Panc1 (cell line): ENCODE results near the gene PAXIP1.

Experiments used
- POLR2AphosphoS5 ChIP-seq: IDR thresholded peaks from 2 replicates; pipeline ENCODE4 v1.6.1; 2012; ENCODE audit warnings: mild to moderate bottlenecking, low read depth, low read length, moderate library complexity
- REST ChIP-seq, 2 experiments: IDR thresholded peaks; 2 replicates each; pipeline ENCODE4 v1.6.1; 2011 to 2012; ENCODE audit warnings: low read depth in 2 of 2, control low read depth in 1 of 2, low read length in 1 of 2, mild to moderate bottlenecking in 1 of 2, moderate library complexity in 1 of 2; ENCODE audit not compliant: insufficient read depth in 1 of 2
- SIN3A ChIP-seq: IDR thresholded peaks from 2 replicates; pipeline ENCODE4 v1.6.1; 2012; ENCODE audit warnings: low read depth, mild to moderate bottlenecking, low read length, moderate library complexity, borderline replicate concordance; ENCODE audit not compliant: insufficient read depth
- TCF7L2 ChIP-seq: IDR thresholded peaks from 2 replicates; pipeline ENCODE4 v1.6.1; 2011; ENCODE audit warnings: mild to moderate bottlenecking, low read depth, low read length, inconsistent platforms
- TF ChIP-seq, protein P1 (sequence below): fragments of 450-650 bp; IDR thresholded peaks from 2 replicates; pipeline ENCODE4 v1.5.1; 2017; ENCODE audit warnings: mild to moderate bottlenecking

- TF ChIP-seq TCF7L2, result no peak
- TF ChIP-seq, protein P1, sequence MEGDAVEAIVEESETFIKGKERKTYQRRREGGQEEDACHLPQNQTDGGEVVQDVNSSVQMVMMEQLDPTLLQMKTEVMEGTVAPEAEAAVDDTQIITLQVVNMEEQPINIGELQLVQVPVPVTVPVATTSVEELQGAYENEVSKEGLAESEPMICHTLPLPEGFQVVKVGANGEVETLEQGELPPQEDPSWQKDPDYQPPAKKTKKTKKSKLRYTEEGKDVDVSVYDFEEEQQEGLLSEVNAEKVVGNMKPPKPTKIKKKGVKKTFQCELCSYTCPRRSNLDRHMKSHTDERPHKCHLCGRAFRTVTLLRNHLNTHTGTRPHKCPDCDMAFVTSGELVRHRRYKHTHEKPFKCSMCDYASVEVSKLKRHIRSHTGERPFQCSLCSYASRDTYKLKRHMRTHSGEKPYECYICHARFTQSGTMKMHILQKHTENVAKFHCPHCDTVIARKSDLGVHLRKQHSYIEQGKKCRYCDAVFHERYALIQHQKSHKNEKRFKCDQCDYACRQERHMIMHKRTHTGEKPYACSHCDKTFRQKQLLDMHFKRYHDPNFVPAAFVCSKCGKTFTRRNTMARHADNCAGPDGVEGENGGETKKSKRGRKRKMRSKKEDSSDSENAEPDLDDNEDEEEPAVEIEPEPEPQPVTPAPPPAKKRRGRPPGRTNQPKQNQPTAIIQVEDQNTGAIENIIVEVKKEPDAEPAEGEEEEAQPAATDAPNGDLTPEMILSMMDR, result no peak
- TF ChIP-seq POLR2AphosphoS5, result no peak
- no peak for TF ChIP-seq REST (IDR thresholded peaks at IDR 0.05; ENCODE audit: insufficient read depth in 1 of 2, low read depth in 2 of 2, low read length in 1 of 2)
- TF ChIP-seq SIN3A, result no peak
These were observed 96.7 kb downstream of the PAXIP1 start for GRCh38 chr7:154906201-154906600.
